Sigmoid colon (tissue), 4 donors: Measurements from ENCODE around the gene GRIK4.

Source experiments
- POLR2A ChIP-seq, 2 donors: fragments of 450-650 bp; IDR thresholded peaks; one replicate each; pipeline ENCODE4 v1.6.1; 2016; ENCODE audit warnings: antibody characterized with exemption in 2 of 2, mild to moderate bottlenecking in 2 of 2, moderate library complexity in 2 of 2
- POLR2AphosphoS5 ChIP-seq, 4 donors: sonication (generic); formaldehyde crosslinking; IDR thresholded peaks; one replicate each; pipeline ENCODE4 v1.6.1; 2017; ENCODE audit warnings: antibody characterized with exemption in 4 of 4
- TF ChIP-seq, protein P1 (sequence below), 4 experiments: fragments of 450-650 bp in 3 of 4; fragments of 200-600 bp in 1 of 4; IDR thresholded peaks; one replicate each; pipeline ENCODE4 v1.5.1; 2016 to 2019; ENCODE audit warnings: antibody characterized with exemption in 4 of 4, mild to moderate bottlenecking in 3 of 4, moderate library complexity in 2 of 4

DNA sequence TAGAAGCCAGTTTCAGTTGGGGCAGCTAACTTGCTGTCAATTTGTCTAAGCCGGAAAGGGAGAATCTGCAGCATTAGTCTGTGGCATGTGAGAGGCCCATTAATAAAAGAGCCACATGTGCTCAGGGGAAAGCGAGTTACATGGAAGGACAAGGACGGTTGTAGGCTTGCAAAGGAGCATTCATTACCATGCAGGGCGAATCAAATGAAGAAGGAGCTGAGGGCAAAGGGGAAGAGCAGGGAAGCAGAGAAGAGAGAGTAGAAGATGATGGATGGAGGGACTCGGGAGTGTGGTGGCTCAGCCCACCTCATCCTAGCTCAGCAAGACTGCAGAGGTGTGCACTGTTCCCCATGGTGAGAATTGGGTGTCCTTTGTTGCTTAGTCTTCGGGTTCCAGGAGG lies 359.6 kb downstream of the GRIK4 start:
- TF ChIP-seq, protein P1, sequence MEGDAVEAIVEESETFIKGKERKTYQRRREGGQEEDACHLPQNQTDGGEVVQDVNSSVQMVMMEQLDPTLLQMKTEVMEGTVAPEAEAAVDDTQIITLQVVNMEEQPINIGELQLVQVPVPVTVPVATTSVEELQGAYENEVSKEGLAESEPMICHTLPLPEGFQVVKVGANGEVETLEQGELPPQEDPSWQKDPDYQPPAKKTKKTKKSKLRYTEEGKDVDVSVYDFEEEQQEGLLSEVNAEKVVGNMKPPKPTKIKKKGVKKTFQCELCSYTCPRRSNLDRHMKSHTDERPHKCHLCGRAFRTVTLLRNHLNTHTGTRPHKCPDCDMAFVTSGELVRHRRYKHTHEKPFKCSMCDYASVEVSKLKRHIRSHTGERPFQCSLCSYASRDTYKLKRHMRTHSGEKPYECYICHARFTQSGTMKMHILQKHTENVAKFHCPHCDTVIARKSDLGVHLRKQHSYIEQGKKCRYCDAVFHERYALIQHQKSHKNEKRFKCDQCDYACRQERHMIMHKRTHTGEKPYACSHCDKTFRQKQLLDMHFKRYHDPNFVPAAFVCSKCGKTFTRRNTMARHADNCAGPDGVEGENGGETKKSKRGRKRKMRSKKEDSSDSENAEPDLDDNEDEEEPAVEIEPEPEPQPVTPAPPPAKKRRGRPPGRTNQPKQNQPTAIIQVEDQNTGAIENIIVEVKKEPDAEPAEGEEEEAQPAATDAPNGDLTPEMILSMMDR (IDR thresholded peaks at IDR 0.05): no peak
- no peak for TF ChIP-seq POLR2AphosphoS5 (IDR thresholded peaks at IDR 0.05)
- TF ChIP-seq POLR2A (IDR thresholded peaks at IDR 0.05): no peak
